ENCODE measurements around the gene MTERF1.
"Not testable (repeated sequence)": the region's sequence is repeated elsewhere in the genome, so short reads cannot be mapped to it uniquely, and the experiment has no call there.

The MTERF1 gene

DNA sequence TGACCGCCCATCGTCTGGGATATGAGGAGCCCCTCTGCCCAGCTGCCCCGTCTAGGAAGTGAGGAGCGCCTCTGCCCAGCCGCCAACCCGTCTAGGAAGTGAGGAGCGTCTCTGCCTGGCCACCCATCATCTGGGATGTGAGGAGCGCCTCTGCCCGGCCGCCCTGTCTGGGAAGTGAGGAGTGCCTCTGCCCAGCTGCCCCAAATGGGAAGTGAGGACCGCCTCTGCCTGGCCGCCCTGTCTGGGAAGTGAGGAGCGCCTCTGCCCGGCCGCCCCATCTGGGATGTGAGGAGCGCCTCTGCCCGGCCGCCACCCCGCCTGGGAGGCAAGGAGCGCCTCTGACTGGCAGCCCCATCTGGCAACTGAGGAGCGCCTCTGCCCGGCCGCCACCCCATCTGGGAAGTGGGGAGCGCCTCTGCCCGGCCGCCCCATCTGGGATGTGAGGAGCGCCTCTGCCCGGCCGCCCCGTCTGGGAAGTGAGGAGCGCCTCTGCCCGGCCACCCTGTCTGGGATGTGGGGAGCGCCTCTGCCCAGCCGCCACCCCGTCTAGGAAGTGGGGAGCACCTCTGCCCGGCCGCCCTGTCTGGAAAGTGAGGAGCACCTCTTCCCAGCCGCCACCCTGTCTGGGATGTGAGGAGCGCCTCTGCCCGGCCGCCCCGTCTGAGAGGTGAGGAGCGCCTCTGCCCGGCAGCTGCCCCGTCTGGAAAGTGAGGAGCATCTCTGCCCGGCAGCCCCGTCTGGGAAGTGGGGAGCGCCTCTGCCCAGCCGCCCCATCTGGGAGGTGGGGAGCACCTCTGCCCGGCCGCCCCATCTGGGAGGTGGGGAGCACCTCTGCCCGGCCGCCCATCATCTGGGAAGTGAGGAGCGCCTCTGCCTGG is 7.1 kb upstream of the MTERF1 start:
- DNase-seq (ENCODE audit: low read depth, low spot score), result not testable (repeated sequence)

DNA sequence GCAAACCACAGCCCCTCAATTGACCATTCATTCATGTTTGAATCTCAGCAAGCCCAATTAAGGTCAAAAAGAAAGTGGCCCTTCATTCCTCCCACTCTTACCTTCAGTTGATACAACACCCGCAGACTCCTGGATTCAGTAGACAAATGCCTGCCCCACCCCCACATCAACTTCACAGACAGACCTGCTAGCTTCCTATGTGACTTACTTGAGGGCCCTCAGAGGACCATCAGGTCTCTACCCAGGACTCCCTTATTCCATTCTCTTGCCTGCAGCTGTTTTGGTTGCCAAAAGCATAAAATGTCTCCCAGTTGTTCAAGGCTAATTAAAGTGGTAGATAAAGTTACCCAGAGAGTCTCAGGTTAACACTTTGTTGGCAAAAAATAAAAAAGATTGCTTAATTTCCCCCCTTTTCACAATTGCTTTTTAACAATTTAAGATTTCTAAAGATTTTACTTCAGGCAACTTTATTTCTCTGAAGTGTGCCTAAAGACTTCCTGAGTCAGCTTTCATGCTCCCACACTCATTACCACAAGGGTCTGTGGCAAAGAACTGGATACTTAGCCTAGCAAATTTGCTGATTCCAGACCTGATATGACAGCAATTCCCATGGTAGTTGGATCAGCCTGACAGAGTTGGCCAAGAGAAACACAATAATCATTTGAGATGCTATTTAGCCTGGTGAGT is 3.3 kb upstream of the MTERF1 start:
- DNase-seq (ENCODE audit: low read depth, low spot score), result no peak

DNA sequence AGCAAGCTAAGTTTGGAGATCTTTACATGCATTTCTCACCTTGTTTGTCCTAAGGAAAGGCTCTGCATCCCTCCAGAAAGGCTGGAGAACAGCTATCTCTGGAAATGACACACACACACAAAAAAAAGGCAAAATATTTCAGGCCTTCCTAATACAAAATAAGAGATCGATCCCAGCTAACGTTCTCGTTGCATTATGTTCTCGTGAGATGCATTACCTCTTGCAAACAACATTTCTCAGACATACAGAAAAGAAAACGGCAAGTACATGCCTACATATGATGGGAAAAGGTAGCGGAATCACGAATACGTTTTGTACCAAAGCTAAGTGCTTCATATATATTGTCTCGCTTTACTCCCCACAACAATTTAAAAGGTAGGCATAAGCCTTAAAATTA is 488 bp downstream of the MTERF1 start:
- DNase-seq (ENCODE audit: low read depth, low spot score), result no peak

DNA sequence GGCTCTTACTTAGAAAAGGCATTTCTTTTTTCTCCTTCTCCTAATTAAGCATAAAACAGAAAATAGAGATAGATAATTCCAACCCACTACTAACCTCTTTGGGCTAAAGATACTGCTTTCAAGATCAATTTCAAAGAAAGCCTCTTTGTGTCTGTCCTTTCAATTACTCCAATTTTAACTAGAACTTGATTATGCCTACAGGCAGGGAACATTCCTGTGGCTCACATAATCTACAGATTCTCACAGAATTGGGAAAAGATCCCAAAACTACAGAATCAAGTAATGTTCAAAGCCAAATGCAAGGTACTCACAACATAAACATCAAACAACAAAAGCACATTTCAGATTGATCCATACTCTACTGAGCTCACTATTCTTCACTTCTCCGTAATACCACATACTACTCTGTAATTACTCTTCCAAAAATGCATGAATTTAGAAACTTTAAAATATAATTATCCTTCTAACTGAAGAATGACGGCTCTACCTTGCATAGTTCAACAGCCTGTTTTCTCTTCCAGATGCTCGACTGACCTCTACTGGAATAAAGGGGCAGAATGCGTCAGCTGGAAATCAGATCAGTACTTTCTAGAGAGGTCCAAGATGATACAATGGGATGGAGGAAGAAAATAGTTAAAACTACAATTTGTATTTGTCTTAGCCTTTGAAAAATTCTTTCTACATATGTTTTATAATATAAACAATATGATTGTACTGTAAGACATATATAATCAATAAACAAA is 3.9 kb downstream of the MTERF1 start:
- no peak for DNase-seq (ENCODE audit: low read depth, low spot score)

DNA sequence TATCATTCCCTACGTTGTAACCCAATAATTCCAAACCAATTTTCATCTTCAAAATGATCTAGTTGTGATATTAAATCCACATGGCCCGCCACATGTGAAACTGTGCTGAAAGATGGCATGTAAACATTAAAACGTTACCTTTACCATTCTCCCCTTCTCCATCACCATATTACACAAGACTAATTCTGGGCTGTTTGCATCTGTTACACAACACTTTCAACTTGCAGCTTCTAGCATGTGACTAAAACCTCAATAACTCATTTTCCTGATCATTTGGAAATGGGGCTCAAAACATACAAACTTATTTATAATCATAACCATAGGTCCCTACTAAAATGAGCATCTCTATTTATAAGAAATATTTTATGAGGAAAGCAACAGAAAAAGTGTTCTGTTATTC is 4.7 kb downstream of the MTERF1 start:
- DNase-seq (ENCODE audit: low read depth, low spot score), result no peak

DNA sequence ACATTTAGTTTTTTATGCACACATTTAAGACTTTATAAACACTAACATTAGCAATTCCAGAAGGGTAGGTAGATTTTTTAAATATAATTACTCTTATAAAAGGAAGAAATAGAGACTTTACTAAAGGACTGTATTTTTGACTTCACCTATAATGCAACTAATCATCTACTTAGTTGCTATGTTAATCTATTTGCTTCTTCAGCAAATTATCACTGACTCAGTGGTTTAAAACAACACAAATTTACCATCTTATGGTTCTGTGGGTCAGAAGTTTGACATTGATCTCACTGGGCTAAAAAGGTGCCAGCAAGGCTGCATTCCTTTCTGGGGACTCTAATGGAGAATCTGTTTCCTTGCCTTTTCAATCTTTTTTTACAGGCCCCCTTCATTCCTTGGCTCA is 7.6 kb downstream of the MTERF1 start:
- no peak for DNase-seq (ENCODE audit: low read depth, low spot score)

DNA sequence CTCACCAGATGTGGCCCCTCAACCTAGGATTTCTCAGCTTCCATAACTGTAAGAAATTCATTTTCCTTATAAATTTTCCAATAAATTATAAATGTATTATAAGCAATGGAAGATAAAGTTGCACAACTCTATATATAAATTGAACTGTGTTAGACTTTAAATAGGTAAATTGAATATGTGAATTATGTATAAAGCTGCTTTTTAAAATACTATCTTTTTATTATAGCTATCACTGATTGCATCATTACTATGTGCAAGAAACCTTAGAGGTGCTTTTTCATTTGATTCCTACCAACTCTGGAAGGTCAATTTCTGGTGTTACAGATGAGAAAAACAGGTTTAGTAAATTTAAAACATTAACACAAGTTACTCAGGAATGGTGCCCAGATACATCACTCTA is 8.4 kb downstream of the MTERF1 start:
- DNase-seq (ENCODE audit: low read depth, low spot score), result no peak

DNA sequence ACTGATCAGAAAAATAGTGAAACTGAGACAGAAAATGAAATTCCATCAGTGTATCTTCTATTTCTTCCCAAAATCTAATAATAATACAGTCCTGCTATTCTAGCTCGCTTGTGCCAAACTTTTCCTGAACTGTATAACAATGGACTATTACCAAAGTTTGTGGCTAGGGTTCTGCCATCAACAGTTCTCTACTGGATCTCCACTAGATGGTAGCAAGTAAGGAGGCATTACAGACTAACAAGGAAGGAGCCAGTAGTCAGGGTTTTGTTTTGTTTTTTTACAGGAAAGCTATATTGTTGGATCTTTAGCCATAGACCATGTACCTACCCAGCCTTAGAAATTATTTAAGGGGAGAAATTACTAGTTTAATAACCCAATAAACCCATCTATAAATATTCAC is 10.8 kb downstream of the MTERF1 start:
- DNase-seq (ENCODE audit: low read depth, low spot score), result no peak

DNA sequence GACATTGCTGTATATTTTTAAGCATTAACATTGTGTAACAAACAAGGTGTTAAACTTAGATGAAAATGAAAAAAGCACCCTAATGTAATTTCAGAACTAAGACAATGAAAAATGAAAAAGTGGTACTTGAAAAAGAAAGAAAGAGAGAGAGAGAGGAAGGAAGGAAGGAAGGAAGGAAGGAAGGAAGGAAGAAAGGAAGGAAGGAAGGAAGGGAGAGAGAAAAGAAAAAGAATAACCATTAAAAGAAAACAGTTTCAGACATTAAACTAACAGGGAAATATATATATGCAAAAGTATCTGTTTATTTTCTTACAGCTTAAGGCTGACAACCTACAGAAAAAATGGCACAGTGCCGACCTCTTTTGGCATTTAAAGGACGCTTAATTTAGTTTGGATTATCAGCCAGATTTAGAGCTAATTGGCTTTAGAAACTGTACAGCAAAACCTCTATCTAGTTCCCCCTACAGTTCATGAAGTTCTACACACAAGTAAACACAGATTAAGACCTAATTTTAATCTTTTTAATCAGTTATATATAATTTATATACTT is 13.8 kb downstream of the MTERF1 start:
- no peak for DNase-seq (ENCODE audit: low read depth, low spot score)

DNA sequence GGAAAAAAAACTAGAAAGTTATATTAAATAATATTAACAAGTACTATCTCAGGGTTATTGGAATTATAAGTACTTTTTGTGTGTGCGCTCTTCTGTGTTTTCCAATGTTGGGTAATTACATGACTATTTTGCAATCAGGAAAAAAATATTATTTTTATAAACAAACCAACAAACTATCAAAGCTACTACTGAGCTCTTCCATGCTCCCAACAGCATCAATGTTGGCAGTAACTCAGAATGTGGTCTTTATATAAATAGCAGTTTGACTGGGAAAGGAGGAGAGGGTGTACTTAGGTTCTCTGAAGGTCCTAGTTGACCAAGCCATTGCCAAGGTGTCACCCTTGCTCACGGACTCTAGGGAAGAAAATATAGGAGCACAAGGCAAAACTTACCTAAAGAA is 15.0 kb downstream of the MTERF1 start:
- no peak for DNase-seq (ENCODE audit: low read depth, low spot score)

DNA sequence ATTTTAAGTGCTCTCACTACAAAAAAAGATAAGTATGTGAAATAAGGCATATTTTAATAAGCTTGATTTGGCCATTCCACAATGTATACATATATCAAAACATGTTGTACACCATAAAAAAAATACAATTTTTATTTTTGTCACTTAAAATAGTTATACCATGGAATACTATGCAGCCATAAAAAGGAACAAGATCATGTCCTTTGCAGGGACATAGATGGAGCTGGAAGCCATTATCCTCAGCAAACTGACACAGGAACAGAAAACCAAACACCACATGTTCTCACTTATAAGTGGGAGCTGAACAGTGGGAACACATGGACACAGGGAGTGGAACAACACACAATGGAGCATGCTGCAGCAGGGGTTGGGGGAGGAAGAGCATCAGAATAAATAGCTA is 15.9 kb downstream of the MTERF1 start:
- DNase-seq (ENCODE audit: low read depth, low spot score), result not testable (repeated sequence)

DNA sequence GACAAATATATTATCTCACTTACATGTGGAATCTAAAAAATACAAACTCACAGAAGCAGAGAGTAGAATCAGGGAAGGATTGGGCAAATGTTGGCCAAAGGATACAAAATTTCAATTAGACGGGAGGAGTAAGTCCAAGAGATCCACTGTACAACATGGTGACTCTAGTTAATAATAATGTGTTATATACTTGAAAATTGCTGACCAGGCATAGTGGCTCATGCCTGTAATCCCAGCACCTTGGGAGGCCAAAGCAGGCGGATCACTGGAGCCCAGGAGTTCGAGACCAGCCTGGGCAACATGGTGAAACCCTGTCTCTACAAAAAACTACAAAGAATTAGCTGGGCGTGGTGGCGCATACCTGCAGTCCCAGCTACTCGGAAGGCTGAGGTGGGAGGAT is 16.4 kb downstream of the MTERF1 start:
- no peak for DNase-seq (ENCODE audit: low read depth, low spot score)

DNA sequence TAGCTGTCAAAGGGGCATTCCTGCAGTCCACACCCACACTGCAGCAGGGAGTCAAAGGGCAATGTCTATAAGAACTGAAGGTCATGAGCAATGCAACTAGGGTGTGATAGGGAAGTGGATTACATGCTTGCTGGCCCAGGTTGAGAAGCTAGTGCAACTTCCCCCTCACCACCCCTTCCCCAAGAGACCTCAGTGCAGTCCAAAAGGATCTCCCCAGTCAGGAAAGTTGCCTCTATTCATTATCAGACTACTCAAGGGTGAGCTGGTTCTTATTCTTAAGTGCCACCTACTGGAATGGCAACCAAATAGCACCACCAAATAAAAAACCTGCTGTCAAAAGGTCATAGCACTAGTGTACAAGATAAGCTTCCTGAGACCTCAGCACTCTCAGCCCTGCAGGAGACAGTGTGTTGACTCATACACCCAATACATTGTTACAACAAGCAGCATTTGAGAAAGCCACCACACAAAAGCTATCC is 28.2 kb downstream of the MTERF1 start:
- DNase-seq (ENCODE audit: low read depth, low spot score), result no peak

DNA sequence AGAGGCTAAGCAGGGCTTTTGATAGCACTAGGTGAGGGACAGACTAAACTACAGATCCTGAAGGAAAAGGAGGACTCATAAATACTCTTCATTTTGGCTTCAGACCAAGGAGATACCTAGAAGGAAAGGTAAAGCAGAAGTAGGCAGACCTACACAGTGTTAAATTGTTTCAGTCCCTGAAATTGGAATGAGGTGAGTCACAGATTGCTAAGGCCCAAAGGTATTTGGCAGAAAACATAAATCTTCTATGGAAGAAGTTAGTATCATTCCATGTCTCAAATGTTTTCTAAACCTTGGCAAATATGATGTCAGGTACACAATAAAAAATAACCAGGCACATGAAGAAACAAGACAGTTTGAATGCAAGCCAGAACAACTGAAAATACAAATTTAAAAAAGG is 30.0 kb downstream of the MTERF1 start:
- no peak for DNase-seq (ENCODE audit: low read depth, low spot score)

DNA sequence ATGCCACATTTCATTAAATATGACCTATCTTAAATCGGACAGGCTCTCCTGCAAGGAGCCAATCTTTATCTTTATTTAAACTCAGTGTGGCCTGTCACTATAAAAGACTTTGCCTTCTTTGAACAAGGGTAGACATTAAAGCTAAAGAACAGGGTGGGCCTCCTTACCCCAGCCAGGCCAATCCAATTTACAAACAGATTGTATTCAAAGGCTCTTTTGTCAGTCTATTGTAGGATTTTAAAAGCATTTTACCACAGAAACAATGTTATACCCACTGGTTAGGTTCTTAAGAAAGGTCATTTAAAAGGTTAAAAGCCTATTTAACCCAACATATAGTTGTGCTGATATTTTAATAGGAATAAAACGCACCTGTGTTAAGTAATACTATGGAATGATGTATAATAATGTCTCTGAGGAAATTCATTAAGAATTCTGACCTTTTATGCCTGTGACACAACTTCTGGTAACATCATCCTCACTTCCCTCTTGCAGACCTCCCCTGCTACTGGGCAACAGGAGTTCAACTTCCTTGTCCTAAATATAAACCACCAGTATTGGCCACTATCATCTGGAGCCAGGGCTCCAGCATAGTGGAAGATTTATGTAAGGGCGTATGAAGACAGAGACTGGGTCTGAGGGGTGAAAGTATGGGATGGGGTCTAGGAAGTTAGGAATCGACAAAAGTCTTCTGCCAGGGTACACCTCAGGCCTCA is 32.5 kb downstream of the MTERF1 start:
- no peak for DNase-seq (ENCODE audit: low read depth, low spot score)

DNA sequence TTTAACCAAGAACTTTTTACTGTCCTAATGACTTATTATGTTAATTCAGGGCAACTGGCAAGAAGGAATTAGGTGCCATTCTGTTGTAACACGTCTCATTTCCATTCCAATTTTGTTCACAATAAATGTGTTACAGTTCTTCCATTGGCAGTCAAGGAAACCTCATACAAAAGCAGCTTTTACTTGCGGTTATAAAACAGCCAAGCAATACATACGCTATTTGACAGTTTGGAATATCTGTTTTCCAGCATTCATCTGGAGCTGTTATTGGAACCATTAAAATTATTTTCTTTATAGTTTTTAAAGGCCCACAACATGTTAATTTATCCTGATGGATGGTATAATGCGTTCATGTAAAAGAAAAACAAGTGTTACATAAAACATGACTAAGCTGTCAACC is 33.3 kb downstream of the MTERF1 start:
- no peak for DNase-seq (ENCODE audit: low read depth, low spot score)

DNA sequence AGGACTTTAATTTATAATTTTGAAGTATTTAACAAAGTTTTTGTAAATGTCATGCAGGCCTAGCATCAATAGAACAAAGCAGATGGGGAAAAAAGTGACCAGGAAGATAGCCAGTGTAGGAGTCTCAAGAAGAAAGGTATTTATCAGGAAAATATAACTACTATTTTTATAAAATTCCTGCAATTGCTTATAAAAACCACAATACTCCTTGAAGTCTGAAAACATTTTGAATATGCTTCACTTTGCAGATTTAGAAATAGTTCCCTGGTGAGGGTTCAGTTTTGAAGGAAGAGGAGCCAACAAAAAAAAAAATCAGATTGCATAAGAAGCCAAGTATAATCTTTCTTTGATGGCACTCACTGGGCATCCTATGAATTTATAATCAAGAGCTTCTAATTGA is 34.1 kb downstream of the MTERF1 start:
- no peak for DNase-seq (ENCODE audit: low read depth, low spot score)

DNA sequence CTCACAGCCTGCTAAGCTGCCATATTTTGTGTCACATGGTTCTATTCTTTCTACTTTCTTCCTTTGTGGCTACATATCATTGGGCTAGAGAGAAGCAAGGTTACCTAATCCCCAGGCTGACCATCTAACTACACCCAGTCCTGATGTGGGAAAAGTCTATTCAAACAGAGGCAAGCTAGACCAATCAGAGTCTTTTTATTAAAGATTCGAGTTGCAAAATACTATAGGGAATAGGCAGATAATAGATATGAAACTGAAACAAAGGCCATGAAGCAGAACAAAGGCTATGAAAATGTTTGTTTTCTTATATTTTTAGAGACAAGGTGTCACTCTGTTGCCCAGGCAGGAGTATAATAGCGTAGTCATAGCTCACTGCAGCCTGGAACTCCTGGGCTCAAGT is 36.7 kb downstream of the MTERF1 start:
- no peak for DNase-seq (ENCODE audit: low read depth, low spot score)

DNA sequence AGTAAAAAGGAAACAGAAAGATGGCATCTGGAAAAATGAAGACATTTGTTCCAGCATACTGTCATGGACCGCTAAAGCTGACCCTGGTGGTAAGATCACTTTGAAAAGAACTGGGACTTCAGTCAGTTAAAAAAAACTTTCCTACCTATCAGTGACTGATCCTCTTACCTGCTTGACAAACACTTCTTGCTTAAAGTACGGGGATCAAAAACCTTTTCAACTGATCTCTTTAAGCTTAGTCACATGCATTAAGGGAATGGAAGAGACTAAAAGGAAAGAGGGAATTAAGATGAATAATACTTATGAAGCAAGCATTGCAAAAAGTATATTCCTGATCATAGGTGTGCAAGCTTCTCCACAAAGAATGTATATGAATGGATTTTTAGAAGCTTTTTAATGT is 42.1 kb downstream of the MTERF1 start:
- no peak for DNase-seq (ENCODE audit: low read depth, low spot score)

DNA sequence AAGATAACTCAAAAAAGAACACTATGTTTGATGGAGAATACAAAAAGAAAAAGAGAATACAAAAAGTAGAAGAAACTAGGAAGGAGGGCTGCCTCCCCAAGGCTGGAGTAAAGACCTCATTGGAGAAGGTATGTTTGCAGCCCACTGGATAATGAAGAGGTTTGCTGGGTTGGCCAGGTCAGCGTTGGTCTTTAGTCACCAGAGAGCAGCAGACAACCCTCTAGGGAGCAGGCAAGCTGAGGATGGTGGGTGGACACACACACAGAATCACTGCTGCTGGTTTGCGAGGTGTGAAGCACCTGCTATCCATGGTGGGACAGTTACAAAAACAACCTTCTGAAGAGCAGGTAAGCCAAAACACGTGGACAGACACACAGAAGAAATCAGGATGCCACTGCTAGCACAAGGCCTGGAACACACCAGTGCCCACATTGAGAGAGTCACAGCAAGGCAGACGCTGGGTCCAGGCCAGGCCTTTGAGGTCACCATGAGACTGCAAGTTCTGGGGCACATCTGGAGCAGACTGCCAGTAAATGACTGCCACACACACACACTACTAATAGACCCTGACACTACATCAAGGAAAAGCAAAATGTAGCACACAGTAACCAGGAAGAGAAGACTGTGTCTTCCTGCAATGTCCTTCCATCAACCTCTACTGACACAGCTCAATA is 43.0 kb downstream of the MTERF1 start:
- DNase-seq (ENCODE audit: low read depth, low spot score), result no peak

DNA sequence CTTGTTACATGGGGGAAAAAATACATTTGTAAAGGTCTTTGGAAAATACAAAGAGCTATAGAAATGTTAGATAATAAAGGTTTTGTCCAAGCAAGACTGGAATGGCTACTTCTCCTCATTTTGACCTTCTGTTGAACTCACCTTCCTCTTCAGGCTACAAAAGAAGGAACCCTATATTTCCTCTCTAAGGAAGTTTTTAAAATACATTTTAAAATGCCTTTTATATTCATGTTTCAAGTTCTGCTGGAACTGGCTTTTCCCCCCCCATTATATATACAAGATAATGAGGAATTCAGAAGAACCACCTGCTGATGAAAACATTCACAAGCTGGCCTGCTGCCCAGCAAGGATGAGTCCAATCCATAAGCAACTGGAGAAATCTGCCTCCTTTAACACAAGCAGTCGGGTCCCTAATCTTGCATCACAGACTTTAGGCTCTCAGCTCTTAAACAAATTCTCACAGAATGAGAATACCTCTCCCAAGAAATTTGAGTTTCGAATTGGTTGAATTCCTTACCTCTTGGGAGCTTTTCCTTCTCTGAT is 44.6 kb downstream of the MTERF1 start:
- DNase-seq (ENCODE audit: low read depth, low spot score), result no peak
